WERI-Rb-1 (cell line): ENCODE data around the gene PDE2A.

Source experiments
- DNase-seq: peaks from one replicate; pipeline ENCODE4 v3.0.0-alpha.2; 2020
- H3K27ac ChIP-seq: fragments of 250-450 bp; sonication (Bioruptor Pico); 2 replicates; pipeline ENCODE4 v1.5.1; 2020; ENCODE audit warnings: mild to moderate bottlenecking, moderate library complexity
- H3K27me3 ChIP-seq: fragments of 250-450 bp; sonication (Bioruptor Pico); 2 replicates; pipeline ENCODE4 v1.5.1; 2021; ENCODE audit warnings: mild to moderate bottlenecking, low read depth, moderate library complexity; ENCODE audit not compliant: insufficient read depth, severe bottlenecking
- H3K36me3 ChIP-seq: fragments of 250-450 bp; sonication (Bioruptor Pico); 2 replicates; pipeline ENCODE4 v1.5.1; 2020; ENCODE audit warnings: mild to moderate bottlenecking, moderate library complexity
- H3K4me3 ChIP-seq: 2 replicates; pipeline ENCODE4 v1.5.1; 2011; ENCODE audit warnings: low read depth, mild to moderate bottlenecking, control low read depth, low read length
- H3K9me3 ChIP-seq: fragments of 250-450 bp; sonication (Bioruptor Pico); 2 replicates; pipeline ENCODE4 v1.5.1; 2021; ENCODE audit warnings: mild to moderate bottlenecking, moderate library complexity; ENCODE audit not compliant: severe bottlenecking
- CTCF ChIP-seq: IDR thresholded peaks from 2 replicates; pipeline ENCODE4 v1.5.1; 2011; ENCODE audit warnings: low read depth, mild to moderate bottlenecking, control low read depth, inconsistent platforms, low read length

The PDE2A gene

DNA sequence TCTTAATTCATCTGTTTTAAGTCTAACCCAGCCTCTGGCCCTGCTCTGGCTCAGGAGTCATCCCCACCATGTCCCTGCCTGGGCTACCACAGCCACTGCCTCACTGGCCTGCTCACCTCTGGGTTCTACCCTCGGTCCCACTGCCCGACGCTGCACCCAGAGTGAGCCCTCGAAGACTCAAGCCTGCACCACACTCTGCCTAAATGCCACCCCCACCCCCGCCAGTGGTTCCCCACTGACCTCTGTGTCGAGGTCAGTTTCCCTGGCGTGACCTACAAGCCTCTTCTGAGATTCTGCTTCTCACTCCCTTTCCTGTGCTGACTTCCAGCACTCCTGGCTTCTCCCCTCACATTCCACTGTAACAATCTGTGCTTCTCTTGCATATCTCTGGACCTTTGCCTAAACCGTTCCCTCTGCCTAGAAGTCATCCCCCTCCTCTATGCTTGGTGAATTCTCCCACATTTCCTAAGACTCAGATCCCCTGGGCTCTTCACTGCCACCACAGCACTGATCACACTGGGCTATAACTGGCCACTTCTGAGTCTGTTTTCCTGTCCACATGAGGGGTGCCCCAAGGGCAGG is 12.5 kb upstream of the PDE2A start:
- no peaks in the 10 kb centered on the region for H3K9me3 ChIP-seq
- no peak overlapping the region for H3K4me3 ChIP-seq
- no peaks in the 10 kb centered on the region for H3K27me3 ChIP-seq
- no peak for DNase-seq
- TF ChIP-seq CTCF, result no peak
- H3K27ac ChIP-seq, result no peak overlapping the region
- peaks cover 17% of the 10 kb centered on the region for H3K36me3 ChIP-seq

GRCh38 chr11:72685560-72686480 is 11.6 kb upstream of the PDE2A start:
- no peak for DNase-seq
- TF ChIP-seq CTCF, result no peak
- H3K9me3 ChIP-seq, result no peaks in the 10 kb centered on the region
- no peak overlapping the region for H3K27ac ChIP-seq
- H3K27me3 ChIP-seq, result no peaks in the 10 kb centered on the region
- H3K36me3 ChIP-seq, result peaks cover 17% of the 10 kb centered on the region
- no peak overlapping the region for H3K4me3 ChIP-seq

DNA sequence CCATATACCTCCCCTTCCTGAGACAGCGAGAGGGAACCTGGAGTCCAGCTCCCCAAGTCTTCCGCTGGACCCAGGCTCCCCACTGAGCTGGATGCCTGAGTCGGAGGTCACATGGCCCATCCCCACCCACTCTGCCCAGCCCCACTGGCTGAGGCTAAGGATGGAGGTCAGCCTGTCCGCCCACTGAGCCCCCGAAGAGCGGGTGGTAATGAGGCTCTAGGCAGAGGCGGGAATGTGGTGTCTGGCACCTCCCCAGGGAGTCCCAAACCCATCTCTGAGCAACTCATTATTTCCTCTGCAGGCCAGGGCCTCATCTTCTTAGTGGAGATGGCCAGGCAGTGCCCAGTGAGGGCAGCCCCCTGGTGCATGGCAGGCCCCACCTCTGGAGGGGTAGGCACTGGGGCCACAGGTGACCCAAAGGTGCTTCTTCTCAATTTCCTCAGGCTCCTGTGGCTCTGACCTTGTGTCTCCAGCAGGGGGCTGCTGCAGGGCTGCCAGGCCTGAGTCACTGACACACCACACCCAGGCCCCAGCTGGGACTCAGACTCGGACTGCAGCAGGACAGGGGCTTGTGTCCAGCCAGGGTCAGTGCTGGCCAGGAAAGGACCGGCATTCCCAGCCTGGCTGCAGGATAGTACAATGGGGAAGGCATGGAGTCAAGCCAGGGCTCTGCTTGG is 10.2 kb upstream of the PDE2A start:
- H3K4me3 ChIP-seq, result no peak overlapping the region
- DNase-seq, result peak; percentile 79
- peak; percentile 82 for TF ChIP-seq CTCF
- H3K9me3 ChIP-seq, result no peaks in the 10 kb centered on the region
- peaks cover 17% of the 10 kb centered on the region for H3K36me3 ChIP-seq
- no peak overlapping the region for H3K27ac ChIP-seq
- H3K27me3 ChIP-seq, result no peaks in the 10 kb centered on the region

DNA sequence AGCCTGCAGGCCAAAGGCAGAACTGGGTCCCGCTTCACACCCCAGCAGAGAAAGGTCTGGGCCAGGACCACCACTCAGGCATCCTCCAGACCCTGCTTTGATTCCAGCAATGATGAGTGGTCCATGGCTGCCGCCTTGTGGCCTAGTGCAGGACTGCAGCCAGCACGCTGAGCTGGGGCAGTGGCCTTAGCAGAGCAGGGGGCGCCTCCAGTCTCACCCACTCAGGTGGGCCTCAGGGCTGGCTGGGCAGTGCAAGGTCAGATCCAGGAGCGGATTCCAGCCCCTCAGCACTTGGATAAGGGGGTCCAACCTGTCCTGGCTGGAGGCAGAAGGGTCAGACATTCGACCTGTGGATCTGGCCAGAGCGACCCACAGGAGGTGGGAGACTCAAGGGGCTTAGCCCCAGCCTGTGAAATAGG is 9.6 kb upstream of the PDE2A start:
- no peak overlapping the region for H3K4me3 ChIP-seq
- peaks cover 13% of the 10 kb centered on the region for H3K36me3 ChIP-seq
- no peaks in the 10 kb centered on the region for H3K9me3 ChIP-seq
- peak; percentile 99 for TF ChIP-seq CTCF
- no peaks in the 10 kb centered on the region for H3K27me3 ChIP-seq
- H3K27ac ChIP-seq, result no peak overlapping the region
- peak; percentile 75 for DNase-seq

DNA sequence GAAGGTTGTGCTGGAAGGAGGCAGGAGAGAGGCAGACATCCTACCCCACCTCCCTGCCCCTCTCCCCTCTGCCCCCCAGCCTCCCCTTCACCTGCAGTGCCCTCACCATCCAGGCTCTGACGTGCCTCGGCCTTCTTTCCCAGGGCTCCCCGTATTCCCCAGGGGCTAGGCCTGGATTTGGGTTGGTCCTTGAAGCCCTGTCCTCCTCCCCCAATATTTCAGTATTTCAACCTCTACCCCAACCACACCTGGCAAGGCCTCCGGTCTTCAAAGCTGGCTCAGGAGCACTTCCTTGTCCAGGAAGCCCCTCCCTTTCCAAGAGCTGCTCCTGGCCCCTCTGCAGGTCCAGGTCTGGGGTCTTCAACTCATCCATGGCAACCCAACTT is 8.6 kb upstream of the PDE2A start:
- Histone ChIP-seq H3K27ac (no peak overlapping the region), H3K27me3 (no peaks in the 10 kb centered on the region), H3K9me3 (no peaks in the 10 kb centered on the region), H3K36me3 (peaks cover 11% of the 10 kb centered on the region), H3K4me3 (no peak overlapping the region)
- TF ChIP-seq CTCF, result no peak
- no peak for DNase-seq
